HUES64 (cell line): ENCODE measurements around the gene TRPM8.
"Not testable (repeated sequence)": the region's sequence is repeated elsewhere in the genome, so short reads cannot be mapped to it uniquely, and the experiment has no call there.

ENCODE experiments used
- H3K27ac ChIP-seq: 2 replicates; pipeline ENCODE4 v1.7.0; 2013; ENCODE audit warnings: low read depth, low read length, inconsistent platforms
- H3K27me3 ChIP-seq: 2 replicates; pipeline ENCODE4 v1.6.1; 2013; ENCODE audit warnings: mild to moderate bottlenecking, low read length; ENCODE audit not compliant: insufficient read depth
- H3K36me3 ChIP-seq: 2 replicates; pipeline ENCODE4 v1.6.1; 2013; ENCODE audit warnings: mild to moderate bottlenecking, low read length; ENCODE audit not compliant: insufficient read depth
- H3K4me1 ChIP-seq: 2 replicates; pipeline ENCODE4 v1.6.1; 2013; ENCODE audit warnings: mild to moderate bottlenecking, low read length, moderate library complexity; ENCODE audit not compliant: insufficient read depth
- H3K4me3 ChIP-seq: 2 replicates; pipeline ENCODE4 v1.5.1; 2013; ENCODE audit warnings: mild to moderate bottlenecking, low read length, moderate library complexity
- H3K9ac ChIP-seq: 2 replicates; pipeline ENCODE4 v1.6.1; 2013; ENCODE audit warnings: mild to moderate bottlenecking, low read depth, low read length
- H3K9me3 ChIP-seq: 2 replicates; pipeline ENCODE4 v1.6.1; 2013; ENCODE audit warnings: low read depth, low read length; ENCODE audit not compliant: insufficient read depth
- WGBS: fragments of 150-250, 120-280 bp; methylation state at CpG from one replicate; pipeline ENCODE4 v1.1.7; 2013; ENCODE audit warnings: missing lambda C conversion rate; 5-methylcytosine and 5-hydroxymethylcytosine counted together

The TRPM8 gene

GRCh38 chr2:233960203-233960602 is 43.0 kb downstream of the TRPM8 start:
- WGBS: 100% methylated on average over 2 of the region's 2 CpGs

GRCh38 chr2:233961905-233962304 is 44.7 kb downstream of the TRPM8 start:
- no peaks in the 10 kb centered on the region for H3K27me3 ChIP-seq
- no peak overlapping the region for H3K9ac ChIP-seq
- WGBS: 96% methylated on average over 7 of the region's 7 CpGs
- H3K9me3 ChIP-seq: no peaks in the 10 kb centered on the region
- no peak overlapping the region for H3K27ac ChIP-seq
- no peaks in the 10 kb centered on the region for H3K36me3 ChIP-seq
- no peaks in the 10 kb centered on the region for H3K4me1 ChIP-seq
- no peak overlapping the region for H3K4me3 ChIP-seq

More at GRCh38 chr2:233960203-233960602, 43.0 kb downstream of the TRPM8 start:
- no peaks in the 10 kb centered on the region for H3K9me3 ChIP-seq
- no peak overlapping the region for H3K4me3 ChIP-seq
- H3K9ac ChIP-seq: no peak overlapping the region
- no peaks in the 10 kb centered on the region for H3K4me1 ChIP-seq
- H3K27me3 ChIP-seq: no peaks in the 10 kb centered on the region
- no peaks in the 10 kb centered on the region for H3K36me3 ChIP-seq
- H3K27ac ChIP-seq: no peak overlapping the region

DNA sequence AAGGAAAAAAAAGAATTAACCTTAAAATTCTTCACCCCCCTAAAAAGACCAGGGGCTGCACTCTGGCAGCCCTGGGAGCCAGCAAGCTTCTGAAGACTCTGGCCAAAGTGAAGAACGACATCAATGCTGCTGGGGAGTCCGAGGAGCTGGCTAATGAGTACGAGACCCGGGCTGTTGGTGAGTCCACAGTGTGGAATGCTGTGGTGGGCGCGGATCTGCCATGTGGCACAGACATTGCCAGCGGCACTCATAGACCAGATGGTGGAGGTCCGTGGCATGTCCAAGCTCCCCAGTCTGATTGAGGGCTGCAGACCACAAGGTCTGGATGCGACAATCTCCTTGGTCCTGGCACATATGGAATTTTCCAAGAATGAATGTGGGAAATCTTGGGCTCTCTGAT is 47.4 kb downstream of the TRPM8 start:
- Histone ChIP-seq H3K27ac (no peak overlapping the region), H3K4me3 (no peak overlapping the region), H3K27me3 (no peaks in the 10 kb centered on the region), H3K9me3 (no peaks in the 10 kb centered on the region), H3K4me1 (no peaks in the 10 kb centered on the region), H3K36me3 (no peaks in the 10 kb centered on the region), H3K9ac (no peak overlapping the region)
- WGBS: 95% methylated on average over 9 of the region's 9 CpGs

DNA sequence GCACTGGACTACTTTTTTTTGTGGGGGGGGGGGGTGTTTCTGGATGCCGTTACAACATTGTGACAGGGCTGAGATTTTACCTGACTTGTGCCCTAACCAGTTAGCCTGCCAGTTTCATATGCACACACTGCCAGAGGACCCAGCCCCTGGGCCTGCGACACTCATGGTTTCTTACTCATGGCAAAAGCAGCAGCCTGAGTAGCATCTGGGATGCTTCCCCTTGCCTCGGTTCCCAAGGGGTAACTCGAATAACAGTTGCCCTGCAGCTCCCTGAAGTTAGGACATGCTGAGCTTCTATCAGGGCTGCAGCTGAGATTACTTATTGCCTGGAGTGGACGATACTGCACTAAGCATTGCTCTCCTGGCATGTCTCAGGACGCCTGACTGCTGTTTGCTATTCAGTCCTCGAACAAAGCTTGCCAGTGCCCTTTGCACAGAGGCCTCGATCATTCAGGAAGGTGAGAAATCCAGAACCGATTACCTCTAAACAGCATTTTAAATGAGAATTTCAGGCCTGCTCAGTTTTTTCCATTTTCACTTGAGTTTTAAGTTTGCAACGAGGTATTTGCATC is 47.9 kb downstream of the TRPM8 start:
- Histone ChIP-seq H3K27ac (no peak overlapping the region), H3K27me3 (no peaks in the 10 kb centered on the region), H3K9me3 (no peaks in the 10 kb centered on the region), H3K36me3 (no peaks in the 10 kb centered on the region), H3K9ac (no peak overlapping the region), H3K4me1 (no peaks in the 10 kb centered on the region), H3K4me3 (no peak overlapping the region)
- 87% methylated on average over 10 of the region's 10 CpGs for WGBS

DNA sequence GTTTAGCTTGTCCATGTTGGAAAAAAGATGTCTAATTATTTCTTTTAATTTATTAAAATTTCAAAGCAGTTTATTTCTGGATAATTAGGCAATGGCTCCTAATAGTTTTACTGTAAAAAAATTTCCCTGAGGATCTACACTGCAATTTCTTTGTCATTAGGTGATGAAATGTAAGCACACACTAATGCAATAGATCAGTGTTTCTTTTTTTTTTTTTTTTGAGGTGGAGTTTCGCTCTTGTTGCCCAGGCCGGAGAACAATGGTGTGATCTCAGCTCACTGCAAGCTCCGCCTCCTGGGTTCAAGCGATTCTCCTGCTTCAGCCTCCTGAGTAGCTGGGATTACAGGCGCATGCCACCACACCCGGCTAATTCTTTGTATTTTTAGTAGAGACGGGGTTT is 48.5 kb downstream of the TRPM8 start:
- H3K9ac ChIP-seq, H3K4me1 ChIP-seq, H3K27ac ChIP-seq, H3K27me3 ChIP-seq, H3K4me3 ChIP-seq, H3K36me3 ChIP-seq, H3K9me3 ChIP-seq: not testable (repeated sequence)
- 92% methylated on average over 7 of the region's 7 CpGs for WGBS

DNA sequence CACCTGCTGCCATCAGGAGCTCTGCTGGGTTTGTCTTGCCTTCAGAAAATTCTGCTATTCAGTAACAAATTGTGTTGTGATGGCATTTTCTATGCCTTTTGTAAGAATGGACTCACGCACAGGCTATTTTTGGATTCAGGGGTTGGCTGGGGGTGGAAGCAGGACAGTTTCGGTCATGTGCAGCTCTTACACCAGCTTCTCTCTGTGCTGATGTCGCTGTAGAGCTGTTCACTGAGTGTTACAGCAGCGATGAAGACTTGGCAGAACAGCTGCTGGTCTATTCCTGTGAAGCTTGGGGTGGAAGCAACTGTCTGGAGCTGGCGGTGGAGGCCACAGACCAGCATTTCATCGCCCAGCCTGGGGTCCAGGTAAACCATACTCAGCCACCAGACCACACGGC is 49.2 kb downstream of the TRPM8 start:
- no peaks in the 10 kb centered on the region for H3K4me1 ChIP-seq
- no peak overlapping the region for H3K9ac ChIP-seq
- no peaks in the 10 kb centered on the region for H3K9me3 ChIP-seq
- H3K4me3 ChIP-seq: no peak overlapping the region
- no peaks in the 10 kb centered on the region for H3K36me3 ChIP-seq
- WGBS: 95% methylated on average over 7 of the region's 7 CpGs
- no peak overlapping the region for H3K27ac ChIP-seq
- no peaks in the 10 kb centered on the region for H3K27me3 ChIP-seq

DNA sequence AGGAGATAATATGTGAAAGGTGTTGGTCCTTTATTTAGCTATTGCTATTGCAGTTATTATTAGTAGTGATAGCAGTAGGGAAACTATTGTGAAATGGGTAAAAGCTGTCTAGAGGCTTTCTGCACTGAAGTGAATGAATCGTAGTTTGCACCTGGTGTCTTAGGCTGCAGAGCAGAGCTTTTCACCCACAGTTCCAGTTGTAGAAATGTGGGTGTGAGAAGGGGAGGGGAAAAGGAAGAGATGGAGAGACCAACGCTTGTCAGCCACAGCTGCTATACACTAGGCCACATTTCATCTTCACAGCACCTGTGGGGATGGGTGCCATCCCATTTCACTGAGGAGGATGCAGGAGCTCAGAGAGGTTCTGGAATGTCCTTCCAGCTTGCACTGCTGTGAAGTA is 50.0 kb downstream of the TRPM8 start:
- WGBS: 99% methylated on average over 2 of the region's 2 CpGs
- Histone ChIP-seq H3K27ac (no peak overlapping the region), H3K27me3 (no peaks in the 10 kb centered on the region), H3K9me3 (no peaks in the 10 kb centered on the region), H3K9ac (no peak overlapping the region), H3K4me3 (no peak overlapping the region), H3K4me1 (no peaks in the 10 kb centered on the region), H3K36me3 (no peaks in the 10 kb centered on the region)

- no peaks in the 10 kb centered on the region for H3K27me3 ChIP-seq
- H3K4me3 ChIP-seq: no peak overlapping the region
- 86% methylated on average over 4 of the region's 4 CpGs for WGBS
- H3K27ac ChIP-seq: no peak overlapping the region
- H3K9ac ChIP-seq: no peak overlapping the region
- no peaks in the 10 kb centered on the region for H3K36me3 ChIP-seq
- no peaks in the 10 kb centered on the region for H3K4me1 ChIP-seq
- no peaks in the 10 kb centered on the region for H3K9me3 ChIP-seq
These were observed 51.4 kb downstream of the TRPM8 start for GRCh38 chr2:233968556-233968955.

DNA sequence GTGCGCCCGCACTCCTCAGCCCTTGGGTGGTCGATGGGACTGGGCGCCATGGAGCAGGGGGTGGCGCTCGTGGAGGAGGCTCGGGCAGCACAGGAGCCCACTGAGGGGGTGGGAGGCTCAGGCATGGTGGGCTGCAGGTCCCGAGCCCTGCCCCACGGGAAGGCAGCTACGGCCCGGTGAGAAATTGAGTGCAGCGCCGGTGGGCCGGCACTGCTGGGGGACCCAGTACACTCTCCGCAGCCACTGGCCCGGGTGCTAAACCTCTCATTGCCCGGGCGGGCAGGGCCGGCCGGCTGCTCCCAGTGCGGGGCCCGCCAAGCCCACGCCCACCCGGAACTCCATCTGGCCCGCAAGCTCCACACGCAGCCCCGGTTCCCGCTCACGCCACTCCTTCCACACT is 55.3 kb downstream of the TRPM8 start:
- not testable (repeated sequence) for H3K36me3 ChIP-seq, H3K9me3 ChIP-seq, H3K9ac ChIP-seq, H3K27ac ChIP-seq, H3K27me3 ChIP-seq, H3K4me3 ChIP-seq, H3K4me1 ChIP-seq
- WGBS: 98% methylated on average over 29 of the region's 29 CpGs

- no peak overlapping the region for H3K4me3 ChIP-seq
- H3K27me3 ChIP-seq: no peaks in the 10 kb centered on the region
- no peak overlapping the region for H3K9ac ChIP-seq
- WGBS: 94% methylated on average over 13 of the region's 13 CpGs
- no peaks in the 10 kb centered on the region for H3K9me3 ChIP-seq
- peaks cover 6% of the 10 kb centered on the region; the same call in 1 of the 2 replicates for H3K4me1 ChIP-seq
- peak overlapping the region; percentile 43; the same call in 1 of the 2 replicates for H3K27ac ChIP-seq
- H3K36me3 ChIP-seq: no peaks in the 10 kb centered on the region
These were observed 55.9 kb downstream of the TRPM8 start for GRCh38 chr2:233972941-233973575.

GRCh38 chr2:233973786-233974185 is 56.6 kb downstream of the TRPM8 start:
- H3K27me3 ChIP-seq: no peaks in the 10 kb centered on the region

More at GRCh38 chr2:233973786-233974185, 56.6 kb downstream of the TRPM8 start:
- H3K36me3 ChIP-seq: no peaks in the 10 kb centered on the region
- peak overlapping the region; percentile 43; the same call in 1 of the 2 replicates for H3K27ac ChIP-seq
- H3K4me1 ChIP-seq: peaks cover 6% of the 10 kb centered on the region; the same call in 1 of the 2 replicates
- H3K9ac ChIP-seq: no peak overlapping the region
- WGBS: 63% methylated on average over 6 of the region's 6 CpGs
- no peak overlapping the region for H3K4me3 ChIP-seq
- H3K9me3 ChIP-seq: no peaks in the 10 kb centered on the region
